ENCODE data around the gene FBXL19. TPM values are rescaled to one million over a fixed set of nuclear protein-coding genes. Genes with fewer than 3 reads are reported as not detected.

FBXL19 gene
- total and polyA plus RNA-seq, 2 of the 13 experiments (the other 11 are each of a cell fraction or from before 2014, with no cell fraction given) = 6.0 to 13.7 TPM

GRCh38 chr16:30986129-30986991 lies 63.0 kb downstream of the FBXL19 start (continued):
- TF ChIP-seq RARG (CRISPR knock-in tag; IDR thresholded peaks at IDR 0.05; ENCODE audit: low read depth) (0 out of 2 replicates have a peak, but pooled peaks have one; percentile 12), GLMP (CRISPR knock-in tag; IDR thresholded peaks at IDR 0.05; ENCODE audit: borderline replicate concordance) (no peak), NR1H2 (CRISPR knock-in tag; IDR thresholded peaks at IDR 0.05; ENCODE audit: borderline replicate concordance, low read depth) (0 out of 2 replicates have a peak, but pooled peaks have one; percentile 52), ZNF790 (CRISPR knock-in tag; IDR thresholded peaks at IDR 0.05; ENCODE audit: borderline replicate concordance) (0 out of 2 replicates have a peak, but pooled peaks have one; percentile 3), ZKSCAN5 (CRISPR knock-in tag; IDR thresholded peaks at IDR 0.05) (no peak), POLR2A (IDR thresholded peaks at IDR 0.05; ENCODE audit: insufficient read depth in 1 of 2, low read depth in 2 of 2, low read length in 2 of 2) (no peak), MXI1 (IDR thresholded peaks at IDR 0.05; ENCODE audit: borderline replicate concordance, low read depth, low read length) (0 out of 3 replicates have a peak, but pooled peaks have one; percentile 19), ZNF788 (CRISPR knock-in tag; IDR thresholded peaks at IDR 0.05; ENCODE audit: borderline replicate concordance) (peak; percentile 59; the same call in 1 of the 2 replicates), SKI (IDR thresholded peaks at IDR 0.05; ENCODE audit: partially characterized antibody) (peak; percentile 42), ZFP62 (CRISPR knock-in tag; IDR thresholded peaks at IDR 0.05) (no peak), RXRA (CRISPR knock-in tag; IDR thresholded peaks at IDR 0.05) (peak; percentile 90), RXRB (CRISPR knock-in tag; IDR thresholded peaks at IDR 0.05; ENCODE audit: borderline replicate concordance) (peak; percentile 78), ZBTB39 (CRISPR knock-in tag; IDR thresholded peaks at IDR 0.05) (0 out of 2 replicates have a peak, but pooled peaks have one; percentile 47), KDM2A (CRISPR knock-in tag; IDR thresholded peaks at IDR 0.05; ENCODE audit: borderline replicate concordance, low read depth) (no peak), CSRNP1 (CRISPR knock-in tag; IDR thresholded peaks at IDR 0.05) (0 out of 2 replicates have a peak, but pooled peaks have one; percentile 3), THYN1 (CRISPR knock-in tag; IDR thresholded peaks at IDR 0.05; ENCODE audit: borderline replicate concordance, low read depth) (no peak), BORCS8-MEF2B (CRISPR knock-in tag; IDR thresholded peaks at IDR 0.05) (0 out of 2 replicates have a peak, but pooled peaks have one; percentile 1)
- TF ChIP-seq, protein P1, sequence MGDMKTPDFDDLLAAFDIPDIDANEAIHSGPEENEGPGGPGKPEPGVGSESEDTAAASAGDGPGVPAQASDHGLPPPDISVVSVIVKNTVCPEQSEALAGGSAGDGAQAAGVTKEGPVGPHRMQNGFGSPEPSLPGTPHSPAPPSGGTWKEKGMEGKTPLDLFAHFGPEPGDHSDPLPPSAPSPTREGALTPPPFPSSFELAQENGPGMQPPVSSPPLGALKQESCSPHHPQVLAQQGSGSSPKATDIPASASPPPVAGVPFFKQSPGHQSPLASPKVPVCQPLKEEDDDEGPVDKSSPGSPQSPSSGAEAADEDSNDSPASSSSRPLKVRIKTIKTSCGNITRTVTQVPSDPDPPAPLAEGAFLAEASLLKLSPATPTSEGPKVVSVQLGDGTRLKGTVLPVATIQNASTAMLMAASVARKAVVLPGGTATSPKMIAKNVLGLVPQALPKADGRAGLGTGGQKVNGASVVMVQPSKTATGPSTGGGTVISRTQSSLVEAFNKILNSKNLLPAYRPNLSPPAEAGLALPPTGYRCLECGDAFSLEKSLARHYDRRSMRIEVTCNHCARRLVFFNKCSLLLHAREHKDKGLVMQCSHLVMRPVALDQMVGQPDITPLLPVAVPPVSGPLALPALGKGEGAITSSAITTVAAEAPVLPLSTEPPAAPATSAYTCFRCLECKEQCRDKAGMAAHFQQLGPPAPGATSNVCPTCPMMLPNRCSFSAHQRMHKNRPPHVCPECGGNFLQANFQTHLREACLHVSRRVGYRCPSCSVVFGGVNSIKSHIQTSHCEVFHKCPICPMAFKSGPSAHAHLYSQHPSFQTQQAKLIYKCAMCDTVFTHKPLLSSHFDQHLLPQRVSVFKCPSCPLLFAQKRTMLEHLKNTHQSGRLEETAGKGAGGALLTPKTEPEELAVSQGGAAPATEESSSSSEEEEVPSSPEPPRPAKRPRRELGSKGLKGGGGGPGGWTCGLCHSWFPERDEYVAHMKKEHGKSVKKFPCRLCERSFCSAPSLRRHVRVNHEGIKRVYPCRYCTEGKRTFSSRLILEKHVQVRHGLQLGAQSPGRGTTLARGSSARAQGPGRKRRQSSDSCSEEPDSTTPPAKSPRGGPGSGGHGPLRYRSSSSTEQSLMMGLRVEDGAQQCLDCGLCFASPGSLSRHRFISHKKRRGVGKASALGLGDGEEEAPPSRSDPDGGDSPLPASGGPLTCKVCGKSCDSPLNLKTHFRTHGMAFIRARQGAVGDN (CRISPR knock-in tag; IDR thresholded peaks at IDR 0.05) = no peak
- TF ChIP-seq, protein P2, sequence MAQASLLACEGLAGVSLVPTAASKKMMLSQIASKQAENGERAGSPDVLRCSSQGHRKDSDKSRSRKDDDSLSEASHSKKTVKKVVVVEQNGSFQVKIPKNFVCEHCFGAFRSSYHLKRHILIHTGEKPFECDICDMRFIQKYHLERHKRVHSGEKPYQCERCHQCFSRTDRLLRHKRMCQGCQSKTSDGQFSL (CRISPR knock-in tag; IDR thresholded peaks at IDR 0.05) = no peak

Data from HepG2 (cell line).